Type B pancreatic cell (in vitro differentiated cells): ENCODE measurements around the gene PNPLA7. TPM values are rescaled to one million over a fixed set of nuclear protein-coding genes. Genes with fewer than 3 reads are reported as not detected.
"Not testable (repeated sequence)": the region's sequence is repeated elsewhere in the genome, so short reads cannot be mapped to it uniquely, and the experiment has no call there.

Source experiments
- DNase-seq: peaks from one replicate; pipeline ENCODE4 v3.0.0; 2021; ENCODE audit warnings: mixed read lengths; ENCODE audit not compliant: unreplicated experiment; ENCODE audit errors: extremely low spot score
- H3K27ac Mint-ChIP-seq: 2 replicates; pipeline ENCODE4 v1.8.0; 2021; ENCODE audit warnings: mild to moderate bottlenecking, mixed read lengths
- H3K27me3 Mint-ChIP-seq: 2 replicates; pipeline ENCODE4 v1.8.0; 2021; ENCODE audit warnings: mixed read lengths
- H3K36me3 Mint-ChIP-seq: 2 replicates; pipeline ENCODE4 v1.8.0; 2021; ENCODE audit warnings: mixed read lengths
- H3K4me1 Mint-ChIP-seq: one replicate; pipeline ENCODE4 v1.8.0; 2021; ENCODE audit warnings: mixed read lengths; ENCODE audit not compliant: unreplicated experiment
- H3K4me3 Mint-ChIP-seq: 2 replicates; pipeline ENCODE4 v1.8.0; 2021; ENCODE audit warnings: mild to moderate bottlenecking, mixed read lengths
- H3K9me3 Mint-ChIP-seq: 2 replicates; pipeline ENCODE4 v1.8.0; 2021; ENCODE audit warnings: mixed read lengths
- total RNA-seq: library from RNA; stranded (reverse); gene quantifications from 2 replicates; pipeline ENCODE4 v1.2.1, GENCODE V29; 2021; ENCODE audit warnings: low replicate concordance
- TF ChIP-seq, protein P1 (sequence below): fragments of 200-600 bp; sonication (generic); conservative IDR thresholded peaks from 2 replicates; pipeline ENCODE4 v1.5.0; 2021; ENCODE audit warnings: antibody characterized with exemption, mild to moderate bottlenecking

PNPLA7 gene
- total RNA-seq, 1 donor from 2014 or later: 3.1 TPM

DNA sequence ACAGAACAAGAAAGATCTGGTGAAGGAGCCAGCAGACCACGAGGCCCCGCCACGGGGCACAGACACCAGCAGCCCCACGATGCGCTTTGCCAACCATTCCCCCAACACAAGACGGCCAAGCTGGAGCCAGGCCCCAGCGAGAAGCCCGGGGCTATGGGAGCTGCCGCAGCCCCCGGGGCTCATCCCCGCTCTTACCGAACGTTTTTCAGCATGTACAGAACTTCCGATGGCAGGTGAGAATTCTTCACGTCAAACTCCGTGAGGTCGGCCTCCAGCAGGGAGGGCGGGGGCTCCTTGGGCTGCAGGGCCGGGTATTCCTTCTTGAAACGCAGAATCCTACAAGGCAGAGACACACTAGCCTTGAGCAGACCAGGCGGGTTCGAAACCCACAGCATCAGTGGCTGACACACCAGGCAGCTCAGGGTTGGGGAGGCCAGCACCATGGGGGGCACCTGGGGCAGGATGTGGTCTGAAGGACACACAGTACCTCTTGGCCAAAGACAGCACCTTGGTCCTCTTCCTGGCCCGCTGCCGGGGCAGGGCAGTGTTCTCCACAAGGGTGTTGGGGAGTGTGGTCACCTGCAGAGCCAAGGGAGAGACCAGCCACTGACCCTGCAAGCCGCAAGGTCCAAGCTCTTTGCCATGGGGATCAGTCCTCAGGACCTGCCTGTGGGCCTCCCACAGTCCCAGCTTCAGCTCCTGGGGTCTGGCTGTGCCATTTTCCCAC, 6.8 kb downstream of the PNPLA7 start:
- no peak for DNase-seq
- H3K9me3 Mint-ChIP-seq: peaks cover 6% of the 10 kb centered on the region
- no peaks in the 10 kb centered on the region for H3K36me3 Mint-ChIP-seq
- H3K27me3 Mint-ChIP-seq: no peaks in the 10 kb centered on the region
- TF ChIP-seq, protein P1, sequence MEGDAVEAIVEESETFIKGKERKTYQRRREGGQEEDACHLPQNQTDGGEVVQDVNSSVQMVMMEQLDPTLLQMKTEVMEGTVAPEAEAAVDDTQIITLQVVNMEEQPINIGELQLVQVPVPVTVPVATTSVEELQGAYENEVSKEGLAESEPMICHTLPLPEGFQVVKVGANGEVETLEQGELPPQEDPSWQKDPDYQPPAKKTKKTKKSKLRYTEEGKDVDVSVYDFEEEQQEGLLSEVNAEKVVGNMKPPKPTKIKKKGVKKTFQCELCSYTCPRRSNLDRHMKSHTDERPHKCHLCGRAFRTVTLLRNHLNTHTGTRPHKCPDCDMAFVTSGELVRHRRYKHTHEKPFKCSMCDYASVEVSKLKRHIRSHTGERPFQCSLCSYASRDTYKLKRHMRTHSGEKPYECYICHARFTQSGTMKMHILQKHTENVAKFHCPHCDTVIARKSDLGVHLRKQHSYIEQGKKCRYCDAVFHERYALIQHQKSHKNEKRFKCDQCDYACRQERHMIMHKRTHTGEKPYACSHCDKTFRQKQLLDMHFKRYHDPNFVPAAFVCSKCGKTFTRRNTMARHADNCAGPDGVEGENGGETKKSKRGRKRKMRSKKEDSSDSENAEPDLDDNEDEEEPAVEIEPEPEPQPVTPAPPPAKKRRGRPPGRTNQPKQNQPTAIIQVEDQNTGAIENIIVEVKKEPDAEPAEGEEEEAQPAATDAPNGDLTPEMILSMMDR: no peak
- no peak overlapping the region for H3K4me3 Mint-ChIP-seq
- H3K27ac Mint-ChIP-seq: no peak overlapping the region
- peaks cover 3% of the 10 kb centered on the region for H3K4me1 Mint-ChIP-seq

DNA sequence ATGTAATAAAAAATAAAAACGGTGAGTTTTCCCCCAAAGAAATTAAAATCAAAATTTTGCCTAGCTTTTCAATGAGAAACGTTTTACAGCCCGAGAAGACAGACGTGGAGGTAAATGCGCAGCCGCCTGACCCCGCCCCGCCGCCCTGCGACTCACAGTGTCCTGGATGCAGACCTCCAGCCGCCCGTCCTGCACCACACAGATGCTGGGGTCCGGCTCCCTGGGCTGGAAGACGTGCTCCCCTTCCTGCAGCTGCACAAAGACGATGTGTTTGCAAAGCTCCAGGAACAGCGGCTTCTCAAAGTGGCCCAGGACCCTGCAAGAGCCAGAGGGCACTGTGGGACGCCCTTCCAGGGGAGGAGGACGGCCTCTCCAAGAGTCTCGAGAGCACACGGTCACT, 7.7 kb downstream of the PNPLA7 start:
- Mint-ChIP-seq H3K9me3 (peaks cover 6% of the 10 kb centered on the region), H3K27ac (no peak overlapping the region), H3K4me3 (no peak overlapping the region), H3K36me3 (no peaks in the 10 kb centered on the region), H3K4me1 (no peaks in the 10 kb centered on the region), H3K27me3 (no peaks in the 10 kb centered on the region)
- TF ChIP-seq, protein P1: no peak
- no peak for DNase-seq

DNA sequence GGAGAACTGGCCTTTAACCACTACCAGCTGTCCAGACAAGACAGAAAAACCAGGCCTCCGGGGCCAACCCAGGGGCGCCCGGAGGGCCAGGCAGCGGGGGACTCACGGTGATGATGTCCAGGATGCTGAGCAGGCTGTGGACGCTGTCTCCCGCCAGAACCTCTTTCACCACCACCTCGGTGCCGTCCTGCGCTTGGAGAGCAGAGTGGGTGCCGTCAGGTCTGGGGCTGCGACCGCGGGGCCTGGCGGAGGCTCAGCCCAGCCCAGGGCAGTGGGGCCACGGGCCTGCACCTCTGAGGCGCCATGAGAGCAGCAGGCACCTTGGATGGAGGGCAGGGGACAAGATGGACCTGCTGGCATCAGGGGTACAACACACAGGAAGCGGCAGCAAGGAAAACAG, 9.7 kb downstream of the PNPLA7 start:
- no peak overlapping the region for H3K27ac Mint-ChIP-seq

DNA sequence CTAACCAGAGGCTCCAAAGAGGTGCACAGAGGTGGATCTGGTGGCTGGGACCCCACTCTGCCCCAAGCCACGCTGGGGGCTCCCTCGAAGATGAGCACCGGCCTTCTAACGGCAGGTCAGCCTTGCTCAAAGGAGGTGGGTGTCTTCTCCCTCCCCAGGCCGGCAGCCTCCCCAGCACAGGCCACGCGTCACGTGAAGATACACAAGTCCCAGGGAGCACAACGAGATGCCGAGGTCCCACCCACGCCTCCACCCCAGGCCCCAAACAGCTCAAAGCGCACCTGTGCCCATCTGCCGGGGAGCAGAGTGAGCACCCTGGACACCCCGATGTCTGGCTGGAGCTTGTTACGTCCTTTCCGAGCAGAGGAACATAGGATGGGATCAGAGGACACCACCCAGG, 12.1 kb downstream of the PNPLA7 start:
- H3K9me3 Mint-ChIP-seq: peaks cover 6% of the 10 kb centered on the region
- peaks cover 5% of the 10 kb centered on the region for H3K36me3 Mint-ChIP-seq
- peaks cover 7% of the 10 kb centered on the region for H3K4me1 Mint-ChIP-seq
- no peak for DNase-seq
- H3K4me3 Mint-ChIP-seq: no peak overlapping the region
- TF ChIP-seq, protein P1: no peak
- no peak overlapping the region for H3K27ac Mint-ChIP-seq
- no peaks in the 10 kb centered on the region for H3K27me3 Mint-ChIP-seq

More for the DNA sequence above, 9.7 kb downstream of the PNPLA7 start:
- Mint-ChIP-seq H3K4me1 (no peaks in the 10 kb centered on the region), H3K9me3 (no peaks in the 10 kb centered on the region), H3K36me3 (no peaks in the 10 kb centered on the region), H3K27me3 (no peaks in the 10 kb centered on the region), H3K4me3 (no peak overlapping the region)
- TF ChIP-seq, protein P1: no peak
- no peak for DNase-seq

DNA sequence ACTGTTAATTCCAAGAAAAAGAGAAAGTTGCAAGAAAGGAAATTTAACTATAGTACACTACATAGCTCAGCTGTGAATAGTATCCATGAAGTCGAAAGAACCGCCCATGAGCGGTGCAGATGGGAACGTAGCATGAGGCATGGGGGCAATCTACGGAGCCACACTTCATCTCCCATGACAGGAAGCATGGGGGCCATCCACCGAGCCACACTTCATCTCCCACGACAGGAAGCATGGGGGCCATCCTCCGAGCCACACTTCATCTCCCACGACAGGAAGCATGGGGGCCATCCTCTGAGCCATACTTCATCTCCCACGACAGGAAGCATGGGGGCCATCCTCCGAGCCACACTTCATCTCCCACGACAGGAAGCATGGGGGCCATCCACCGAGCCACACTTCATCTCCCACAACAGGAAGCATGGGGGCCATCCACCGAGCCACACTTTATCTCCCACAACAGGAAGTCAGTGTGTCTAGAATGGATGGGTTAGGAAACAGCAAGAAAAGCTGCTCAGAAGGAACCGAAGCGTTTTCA, 13.5 kb downstream of the PNPLA7 start:
- H3K27ac Mint-ChIP-seq, DNase-seq, H3K4me3 Mint-ChIP-seq, H3K4me1 Mint-ChIP-seq, H3K9me3 Mint-ChIP-seq, H3K27me3 Mint-ChIP-seq, H3K36me3 Mint-ChIP-seq: not testable (repeated sequence)

DNA sequence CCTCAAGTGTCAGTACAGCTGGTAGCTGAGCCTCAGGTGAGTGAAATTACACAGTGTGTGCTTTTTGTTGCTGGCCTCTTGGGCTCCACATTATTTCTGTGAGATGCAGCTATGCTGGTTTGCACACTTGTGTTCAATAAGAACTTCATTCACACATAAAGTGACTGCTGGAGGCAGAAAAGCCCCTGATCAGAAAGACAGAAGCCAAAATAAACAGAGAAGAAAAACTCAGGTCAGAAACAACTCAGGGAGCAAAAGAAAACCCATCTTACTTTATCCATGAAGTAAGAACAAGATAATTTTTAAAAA, 15.1 kb downstream of the PNPLA7 start:
- TF ChIP-seq, protein P1: no peak

More for the DNA sequence above, 15.1 kb downstream of the PNPLA7 start:
- no peak for DNase-seq
- Mint-ChIP-seq H3K27ac (peak overlapping the region; percentile 8), H3K27me3 (no peaks in the 10 kb centered on the region), H3K4me3 (no peak overlapping the region), H3K9me3 (peaks cover 6% of the 10 kb centered on the region), H3K36me3 (peaks cover 5% of the 10 kb centered on the region), H3K4me1 (peaks cover 7% of the 10 kb centered on the region)
